Osteoblast (primary cell): Measurements from ENCODE around the gene OR2T5. TPM values are rescaled to one million over a fixed set of nuclear protein-coding genes. Genes with fewer than 3 reads are reported as not detected.
"Not testable (repeated sequence)": the region's sequence is repeated elsewhere in the genome, so short reads cannot be mapped to it uniquely, and the experiment has no call there.

Experiments
- DNase-seq: peaks from one replicate; pipeline ENCODE4 v3.0.0; 2011; ENCODE audit warnings: low spot score, mixed read lengths; ENCODE audit not compliant: insufficient read length; ENCODE audit errors: missing footprints
- H2AFZ ChIP-seq: 2 replicates; pipeline ENCODE4 v1.6.0; 2011; ENCODE audit warnings: mild to moderate bottlenecking, low read length
- H3K27ac ChIP-seq: 2 replicates; pipeline ENCODE4 v1.5.1; 2011; ENCODE audit warnings: mild to moderate bottlenecking, low read depth, low read length, moderate library complexity
- H3K27me3 ChIP-seq: 2 replicates; pipeline ENCODE4 v1.6.0; 2012; ENCODE audit warnings: mild to moderate bottlenecking, control low read depth, inconsistent platforms, low read length, moderate library complexity; ENCODE audit not compliant: insufficient read depth
- H3K36me3 ChIP-seq: 2 replicates; pipeline ENCODE4 v1.5.1; 2011; ENCODE audit warnings: mild to moderate bottlenecking, low read length, control low read depth, moderate library complexity; ENCODE audit not compliant: insufficient read depth
- H3K4me1 ChIP-seq: 2 replicates; pipeline ENCODE4 v1.5.1; 2011; ENCODE audit warnings: mild to moderate bottlenecking, low read length, control low read depth, moderate library complexity; ENCODE audit not compliant: insufficient read depth
- H3K4me2 ChIP-seq: 2 replicates; pipeline ENCODE4 v1.6.0; 2011; ENCODE audit warnings: mild to moderate bottlenecking, low read length; ENCODE audit not compliant: insufficient read depth
- H3K4me3 ChIP-seq: fragments of 200-600 bp; sonication (generic); 3 replicates; pipeline ENCODE4 v1.5.1; 2012; ENCODE audit warnings: mild to moderate bottlenecking, low read length, inconsistent platforms; ENCODE audit not compliant: insufficient read depth
- H3K79me2 ChIP-seq: 2 replicates; pipeline ENCODE4 v1.6.0; 2012; ENCODE audit warnings: mild to moderate bottlenecking, low read length, control low read depth, inconsistent platforms; ENCODE audit not compliant: insufficient read depth
- H3K9me3 ChIP-seq: 2 replicates; pipeline ENCODE4 v1.5.1; 2011; ENCODE audit warnings: low read depth, low read length, control low read depth
- H4K20me1 ChIP-seq: 2 replicates; pipeline ENCODE4 v1.6.0; 2012; ENCODE audit warnings: mild to moderate bottlenecking, low read length, control low read depth; ENCODE audit not compliant: insufficient read depth
- total RNA-seq: library from RNA; depleted of rRNA; stranded (reverse); fragments of >200 nt; gene quantifications from 2 replicates; pipeline ENCODE4 v1.2.3, GENCODE V29; 2012

The OR2T5 gene
- total RNA-seq, 1 donor: not detected

GRCh38 chr1:248475660-248476059, 12.7 kb upstream of the OR2T5 start:
- not testable (repeated sequence) for H3K4me1 ChIP-seq, H4K20me1 ChIP-seq, H3K36me3 ChIP-seq, H2AFZ ChIP-seq, DNase-seq, H3K27ac ChIP-seq, H3K27me3 ChIP-seq, H3K9me3 ChIP-seq, H3K79me2 ChIP-seq, H3K4me3 ChIP-seq, H3K4me2 ChIP-seq

DNA sequence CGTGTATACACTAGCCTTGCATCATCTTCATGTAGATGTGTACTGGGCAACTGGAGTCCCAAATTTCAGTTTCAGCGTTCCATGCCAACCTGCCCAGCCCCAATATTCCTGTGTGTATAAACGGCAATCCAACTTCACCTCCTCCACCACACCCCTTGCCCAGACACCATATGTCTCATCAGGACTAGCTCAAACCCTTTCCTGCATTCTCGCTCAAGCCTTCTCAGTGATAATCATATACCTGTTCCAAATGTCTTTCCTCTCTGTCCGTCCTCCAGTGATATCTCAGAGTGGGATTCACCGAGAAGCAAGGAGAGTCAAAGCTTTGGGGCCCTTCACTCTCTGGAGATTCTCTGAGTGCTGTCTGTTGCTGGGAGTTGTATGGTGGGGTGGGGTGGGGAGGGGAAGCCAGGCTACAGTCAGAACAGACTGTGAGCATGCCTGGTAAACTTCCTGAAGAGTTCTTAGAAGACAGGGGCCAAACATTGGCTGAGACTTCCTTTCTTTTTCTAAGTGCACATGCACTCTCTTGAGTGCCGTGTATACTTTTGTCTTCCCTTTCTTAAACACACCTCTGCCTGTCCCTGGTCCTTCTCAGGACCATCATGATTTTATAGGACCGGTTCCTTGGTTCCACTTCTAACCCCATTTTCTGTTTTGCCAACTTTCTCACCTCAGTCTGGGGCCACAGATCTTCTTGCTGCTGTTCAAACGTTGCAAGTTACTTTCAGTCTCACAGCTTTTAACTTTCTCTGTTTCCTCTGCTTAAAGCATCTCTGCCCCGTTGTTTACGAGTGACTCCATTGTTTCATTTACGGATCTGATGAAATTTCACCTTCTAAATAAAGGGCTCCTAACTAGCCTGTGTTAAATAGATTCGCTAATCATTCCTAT, 6.5 kb upstream of the OR2T5 start:
- DNase-seq, H4K20me1 ChIP-seq, H2AFZ ChIP-seq, H3K4me3 ChIP-seq, H3K4me1 ChIP-seq, H3K36me3 ChIP-seq, H3K4me2 ChIP-seq, H3K79me2 ChIP-seq, H3K27me3 ChIP-seq, H3K27ac ChIP-seq, H3K9me3 ChIP-seq: not testable (repeated sequence)

GRCh38 chr1:248496661-248497060, 8.3 kb downstream of the OR2T5 start:
- not testable (repeated sequence) for H3K27ac ChIP-seq, H3K36me3 ChIP-seq, H3K79me2 ChIP-seq, H3K4me3 ChIP-seq, H2AFZ ChIP-seq, H3K4me1 ChIP-seq, DNase-seq, H4K20me1 ChIP-seq, H3K9me3 ChIP-seq, H3K4me2 ChIP-seq, H3K27me3 ChIP-seq

DNA sequence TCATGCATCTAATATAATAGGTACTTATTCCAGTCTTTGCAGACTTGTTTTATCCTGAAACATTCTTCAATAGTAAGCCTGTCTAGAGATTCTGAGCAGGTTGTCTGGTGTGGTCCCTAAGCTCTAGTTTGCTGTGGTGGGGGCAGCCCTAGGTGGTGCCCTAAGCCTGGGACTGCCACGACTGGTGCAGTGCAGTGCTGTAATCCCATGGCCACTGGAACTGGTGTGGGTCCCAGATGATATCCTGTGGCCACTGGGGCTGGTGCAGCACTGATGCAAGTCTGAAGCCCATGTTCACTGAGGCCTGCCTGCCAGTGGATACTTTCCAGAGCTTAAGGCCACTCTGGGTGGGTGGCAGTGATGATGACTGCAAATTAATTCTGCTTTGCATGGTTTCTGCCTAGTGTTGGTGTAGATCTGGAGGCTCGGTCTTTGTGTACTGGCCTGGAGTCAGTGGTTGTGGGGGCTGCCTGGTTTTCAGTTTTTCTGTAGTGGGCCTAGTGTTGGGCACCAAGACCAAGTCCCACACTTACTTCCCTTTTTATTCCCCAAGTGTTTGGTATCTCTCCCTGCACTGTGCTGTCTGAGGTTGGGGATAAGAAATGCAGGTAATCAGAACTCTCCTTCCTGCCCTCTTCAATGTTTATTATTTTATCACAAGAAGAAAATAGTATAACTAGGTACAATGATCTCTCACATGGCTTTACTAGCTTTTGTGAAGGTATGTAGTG, 12.1 kb downstream of the OR2T5 start:
- not testable (repeated sequence) for H3K36me3 ChIP-seq, H3K27ac ChIP-seq, H4K20me1 ChIP-seq, H3K9me3 ChIP-seq, H3K4me3 ChIP-seq, H3K27me3 ChIP-seq, H3K4me2 ChIP-seq, H3K79me2 ChIP-seq, H3K4me1 ChIP-seq, H2AFZ ChIP-seq, DNase-seq

- not testable (repeated sequence) for H3K4me3 ChIP-seq, H3K4me2 ChIP-seq, H3K27ac ChIP-seq, H2AFZ ChIP-seq, DNase-seq, H4K20me1 ChIP-seq, H3K4me1 ChIP-seq, H3K79me2 ChIP-seq, H3K36me3 ChIP-seq, H3K9me3 ChIP-seq, H3K27me3 ChIP-seq
Observed at GRCh38 chr1:248507773-248508172, 19.4 kb downstream of the OR2T5 start, which contains the start of gene OR2G6. OR2G6 (plus strand) TSS chr1:248508073; CDS start chr1:248521647, 13,574 bp downstream.

DNA sequence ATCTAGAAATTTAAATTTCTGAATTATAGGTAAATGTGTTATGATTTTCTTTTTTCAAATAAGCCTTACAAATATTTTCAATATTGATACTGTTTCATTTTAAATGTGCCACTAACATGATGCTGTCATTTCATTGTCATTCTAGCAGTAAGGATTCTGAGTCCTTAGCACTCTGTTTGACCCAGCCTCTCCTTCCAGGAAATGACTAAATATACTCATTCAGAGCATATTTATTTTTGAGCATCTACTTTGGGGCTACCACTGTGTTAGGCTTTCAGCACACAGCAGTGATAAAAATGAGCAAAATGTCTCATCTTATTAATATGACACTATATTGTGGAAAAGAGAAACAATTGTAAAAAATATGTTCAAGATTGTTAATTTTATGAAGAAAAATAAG, 21.8 kb downstream of the OR2T5 start:
- H3K27ac ChIP-seq, H3K27me3 ChIP-seq, H3K36me3 ChIP-seq, H3K4me2 ChIP-seq, DNase-seq, H3K4me3 ChIP-seq, H2AFZ ChIP-seq, H3K9me3 ChIP-seq, H3K79me2 ChIP-seq, H3K4me1 ChIP-seq, H4K20me1 ChIP-seq: not testable (repeated sequence)
